ENCODE measurements around the gene TOP1.
"Not testable (repeated sequence)": the region's sequence is repeated elsewhere in the genome, so short reads cannot be mapped to it uniquely, and the experiment has no call there.

TOP1 gene

DNA sequence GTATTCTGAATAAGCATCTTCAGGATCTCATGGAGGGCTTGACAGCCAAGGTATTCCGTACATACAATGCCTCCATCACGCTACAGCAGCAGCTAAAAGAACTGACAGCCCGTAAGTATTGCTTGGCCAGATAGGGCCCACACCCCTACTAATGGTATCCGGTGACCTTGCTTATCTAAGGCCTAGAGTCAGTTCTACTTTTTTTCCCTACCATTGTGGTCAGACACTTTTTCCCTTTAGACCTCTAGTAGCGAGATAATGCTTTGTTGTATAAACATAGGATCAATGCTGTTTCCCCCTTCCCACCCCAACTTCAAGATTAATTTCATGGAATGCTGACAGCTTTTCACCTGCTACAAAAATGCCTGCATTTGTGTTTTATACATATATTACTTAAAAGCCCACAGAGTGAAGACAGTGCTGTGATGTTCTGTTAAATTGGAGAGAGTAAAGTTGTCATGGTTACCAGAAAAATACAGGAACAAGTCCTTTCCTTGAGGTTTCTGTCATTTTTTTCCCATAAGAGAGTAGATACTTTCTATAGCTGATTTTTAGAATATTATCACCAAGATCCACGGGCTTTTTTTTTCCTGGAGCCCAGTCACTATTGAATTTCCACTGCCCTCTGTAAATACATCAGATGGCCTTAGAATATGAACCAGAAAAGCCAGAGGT lies 87.8 kb downstream of the TOP1 start:
- no peak for DNase-seq (ENCODE audit: low read depth, low spot score)
- TF ChIP-seq, protein P1, sequence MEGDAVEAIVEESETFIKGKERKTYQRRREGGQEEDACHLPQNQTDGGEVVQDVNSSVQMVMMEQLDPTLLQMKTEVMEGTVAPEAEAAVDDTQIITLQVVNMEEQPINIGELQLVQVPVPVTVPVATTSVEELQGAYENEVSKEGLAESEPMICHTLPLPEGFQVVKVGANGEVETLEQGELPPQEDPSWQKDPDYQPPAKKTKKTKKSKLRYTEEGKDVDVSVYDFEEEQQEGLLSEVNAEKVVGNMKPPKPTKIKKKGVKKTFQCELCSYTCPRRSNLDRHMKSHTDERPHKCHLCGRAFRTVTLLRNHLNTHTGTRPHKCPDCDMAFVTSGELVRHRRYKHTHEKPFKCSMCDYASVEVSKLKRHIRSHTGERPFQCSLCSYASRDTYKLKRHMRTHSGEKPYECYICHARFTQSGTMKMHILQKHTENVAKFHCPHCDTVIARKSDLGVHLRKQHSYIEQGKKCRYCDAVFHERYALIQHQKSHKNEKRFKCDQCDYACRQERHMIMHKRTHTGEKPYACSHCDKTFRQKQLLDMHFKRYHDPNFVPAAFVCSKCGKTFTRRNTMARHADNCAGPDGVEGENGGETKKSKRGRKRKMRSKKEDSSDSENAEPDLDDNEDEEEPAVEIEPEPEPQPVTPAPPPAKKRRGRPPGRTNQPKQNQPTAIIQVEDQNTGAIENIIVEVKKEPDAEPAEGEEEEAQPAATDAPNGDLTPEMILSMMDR (IDR thresholded peaks at IDR 0.05; ENCODE audit: insufficient read depth, low read length, missing control alignments): no peak
- H3K4me3 ChIP-seq (ENCODE audit: low read depth, low read length): no peak overlapping the region
- ChIA-PET POLR2A (no interaction called here), CTCF (interaction anchor here (0.6 to 2.1 kb wide), 5 partner anchors 11 to 242 kb away, joined by 3 to 6 read pairs (median 4); no protein-coding TSS in a partner anchor)

DNA sequence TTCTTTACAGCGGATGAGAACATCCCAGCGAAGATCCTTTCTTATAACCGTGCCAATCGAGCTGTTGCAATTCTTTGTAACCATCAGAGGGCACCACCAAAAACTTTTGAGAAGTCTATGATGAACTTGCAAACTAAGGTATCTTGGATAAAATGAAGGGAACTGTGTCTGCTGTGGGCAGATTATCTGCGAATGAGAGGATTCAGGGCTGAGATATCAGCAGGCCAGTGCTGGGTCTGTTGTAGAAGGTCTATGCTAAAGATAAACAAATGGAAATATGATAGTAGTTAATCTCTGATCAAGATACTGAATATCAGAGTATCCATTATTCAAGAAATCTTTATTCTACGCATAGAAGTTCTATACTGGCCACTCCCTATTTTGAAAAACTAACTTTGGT lies 89.5 kb downstream of the TOP1 start:
- H3K4me3 ChIP-seq (ENCODE audit: low read depth, low read length); DNase-seq (ENCODE audit: low read depth, low spot score); POLR2A ChIA-PET: not testable (repeated sequence)
- CTCF ChIA-PET: interaction anchor here (0.9 to 2.1 kb wide), 2 partner anchors 13 to 114 kb away, joined by 3 to 6 read pairs; no protein-coding TSS in a partner anchor

DNA sequence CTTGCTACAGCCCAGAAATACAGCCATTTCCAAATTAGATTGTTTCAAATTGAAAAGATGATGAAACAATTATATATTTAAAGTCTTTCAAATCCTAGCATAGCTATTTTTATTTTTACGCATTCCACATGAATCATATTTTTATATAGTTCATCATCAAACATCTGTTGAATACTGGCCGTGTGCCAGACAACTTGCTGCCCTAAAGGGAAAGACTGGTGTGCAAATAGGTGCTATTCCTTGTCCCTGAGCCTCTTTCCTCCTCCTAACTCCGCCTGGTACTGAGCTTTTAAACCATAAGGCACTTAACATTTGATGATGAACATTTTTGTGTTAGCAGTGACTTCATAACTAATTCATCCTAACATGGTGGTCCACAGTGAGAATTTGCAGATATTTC lies 90.0 kb downstream of the TOP1 start:
- H3K4me3 ChIP-seq (ENCODE audit: low read depth, low read length): no peak overlapping the region
- DNase-seq (ENCODE audit: low read depth, low spot score): no peak
- ChIA-PET POLR2A (no interaction called here), CTCF (interaction anchor here (1.0 to 2.3 kb wide), 5 partner anchors 14 to 222 kb away, joined by 3 to 10 read pairs (median 6); partner anchors contain the start of gene LPIN3)
- TF ChIP-seq, protein P1 (IDR thresholded peaks at IDR 0.05; ENCODE audit: insufficient read depth, low read length, missing control alignments): no peak

- TF ChIP-seq, protein P1 (IDR thresholded peaks at IDR 0.05; ENCODE audit: insufficient read depth, low read length, missing control alignments): no peak
- CTCF ChIA-PET: interaction anchor here (0.6 to 2.8 kb wide), 10 partner anchors 10 to 221 kb away, joined by 3 to 15 read pairs (median 4); partner anchors contain the start of gene LPIN3
- H3K4me3 ChIP-seq (ENCODE audit: low read depth, low read length): no peak overlapping the region
- POLR2A ChIA-PET: no interaction called here
- no peak for DNase-seq (ENCODE audit: low read depth, low spot score)
These were observed 91.3 kb downstream of the TOP1 start for GRCh38 chr20:41119614-41120561.

GRCh38 chr20:41121399-41121798 lies 92.8 kb downstream of the TOP1 start:
- H3K4me3 ChIP-seq (ENCODE audit: low read depth, low read length): no peak overlapping the region

GRCh38 chr20:41123631-41124030 lies 95.0 kb downstream of the TOP1 start:
- POLR2A ChIA-PET: no interaction called here
- DNase-seq (ENCODE audit: low read depth, low spot score): no peak
- TF ChIP-seq, protein P1 (IDR thresholded peaks at IDR 0.05; ENCODE audit: insufficient read depth, low read length, missing control alignments): no peak

More at GRCh38 chr20:41121399-41121798, 92.8 kb downstream of the TOP1 start:
- DNase-seq (ENCODE audit: low read depth, low spot score): no peak
- POLR2A ChIA-PET: no interaction called here
- CTCF ChIA-PET: interaction anchor here (0.8 to 2.8 kb wide), 6 partner anchors 14 to 219 kb away, joined by 3 to 15 read pairs (median 5); partner anchors contain the start of gene LPIN3
- TF ChIP-seq, protein P1 (IDR thresholded peaks at IDR 0.05; ENCODE audit: insufficient read depth, low read length, missing control alignments): no peak

More at GRCh38 chr20:41123631-41124030, 95.0 kb downstream of the TOP1 start:
- CTCF ChIA-PET: interaction anchor here (1.7 kb wide), 1 partner anchor 13 kb away, joined by 7 read pairs; no protein-coding TSS in a partner anchor
- no peak overlapping the region for H3K4me3 ChIP-seq (ENCODE audit: low read depth, low read length)

Measured in AG04449 (cell line).